Esophagus squamous epithelium (tissue), 4 donors: ENCODE results near the gene SMYD2.

ENCODE experiments used
- POLR2A ChIP-seq, 4 donors: fragments of 450-650 bp; IDR thresholded peaks; one replicate each; pipeline ENCODE4 v1.6.1; 2017; ENCODE audit warnings: antibody characterized with exemption in 4 of 4, mild to moderate bottlenecking in 4 of 4, moderate library complexity in 3 of 4
- TF ChIP-seq, protein P1 (sequence below), 6 experiments: fragments of 450-650 bp in 4 of 6; fragments of 200-600 bp in 2 of 6; sonication (generic) in 2 of 6; IDR thresholded peaks; one replicate each; pipeline ENCODE4 v1.5.1; 2016 to 2019; ENCODE audit warnings: antibody characterized with exemption in 6 of 6, mild to moderate bottlenecking in 4 of 6, moderate library complexity in 4 of 6

GRCh38 chr1:214377485-214377884, 96.5 kb downstream of the SMYD2 start:
- TF ChIP-seq, protein P1, sequence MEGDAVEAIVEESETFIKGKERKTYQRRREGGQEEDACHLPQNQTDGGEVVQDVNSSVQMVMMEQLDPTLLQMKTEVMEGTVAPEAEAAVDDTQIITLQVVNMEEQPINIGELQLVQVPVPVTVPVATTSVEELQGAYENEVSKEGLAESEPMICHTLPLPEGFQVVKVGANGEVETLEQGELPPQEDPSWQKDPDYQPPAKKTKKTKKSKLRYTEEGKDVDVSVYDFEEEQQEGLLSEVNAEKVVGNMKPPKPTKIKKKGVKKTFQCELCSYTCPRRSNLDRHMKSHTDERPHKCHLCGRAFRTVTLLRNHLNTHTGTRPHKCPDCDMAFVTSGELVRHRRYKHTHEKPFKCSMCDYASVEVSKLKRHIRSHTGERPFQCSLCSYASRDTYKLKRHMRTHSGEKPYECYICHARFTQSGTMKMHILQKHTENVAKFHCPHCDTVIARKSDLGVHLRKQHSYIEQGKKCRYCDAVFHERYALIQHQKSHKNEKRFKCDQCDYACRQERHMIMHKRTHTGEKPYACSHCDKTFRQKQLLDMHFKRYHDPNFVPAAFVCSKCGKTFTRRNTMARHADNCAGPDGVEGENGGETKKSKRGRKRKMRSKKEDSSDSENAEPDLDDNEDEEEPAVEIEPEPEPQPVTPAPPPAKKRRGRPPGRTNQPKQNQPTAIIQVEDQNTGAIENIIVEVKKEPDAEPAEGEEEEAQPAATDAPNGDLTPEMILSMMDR (IDR thresholded peaks at IDR 0.05): no peak
- TF ChIP-seq POLR2A (IDR thresholded peaks at IDR 0.05): no peak
